SK-N-SH (cell line): ENCODE data around the gene SDR39U1. TPM values are rescaled to one million over a fixed set of nuclear protein-coding genes. Genes with fewer than 3 reads are reported as not detected.

Source experiments
- CTCF ChIA-PET: fragments of 300-600, 350-600 bp; formaldehyde crosslinking; extraction: SDS; loops from one replicate; lab custom pipeline; 2021; lab: Yijun Ruan, JAX
- POLR2A ChIA-PET: fragments of 350-600 bp; sonication (Branson Sonifier 250); formaldehyde crosslinking; extraction: SDS; loops from one replicate; lab custom pipeline; 2020; ENCODE audit warnings: antibody characterized with exemption, inconsistent platforms; lab: Yijun Ruan, JAX
- DNase-seq: peaks from one replicate; pipeline ENCODE4 v3.0.0; 2012
- H2AFZ ChIP-seq: fragments of 200-600 bp; sonication (generic); 2 replicates; pipeline ENCODE4 v1.8.1; 2016; ENCODE audit warnings: antibody characterized with exemption, mild to moderate bottlenecking, low read depth
- H3F3A ChIP-seq: fragments of 200-600 bp; sonication (generic); replicated peaks from 2 replicates; pipeline ENCODE3; 2016; ENCODE audit warnings: antibody characterized with exemption, mild to moderate bottlenecking; ENCODE audit not compliant: insufficient read depth
- H3K27ac ChIP-seq, 2 experiments: fragments of 200-500 bp in 1 of 2; fragments of 200-600 bp in 1 of 2; sonication (Bioruptor generic) in 1 of 2; sonication (generic), shearing (Covaris generic) in 1 of 2; 2 replicates each; pipeline versions ENCODE4 v1.5.1 to v1.6.1; 2014 to 2016; ENCODE audit warnings: low read depth in 2 of 2, inconsistent platforms in 1 of 2, low read length in 1 of 2, mild to moderate bottlenecking in 1 of 2, mixed read lengths in 1 of 2
- H3K27me3 ChIP-seq: fragments of 200-600 bp; sonication (generic), shearing (Covaris generic); 2 replicates; pipeline ENCODE4 v1.6.1; 2016; ENCODE audit warnings: mixed run types; ENCODE audit not compliant: insufficient read depth
- H3K36me3 ChIP-seq, 2 experiments: fragments of 200-500 bp in 1 of 2; fragments of 200-600 bp in 1 of 2; sonication (Bioruptor generic) in 1 of 2; sonication (generic) in 1 of 2; replicated peaks in 1 of 2; 2 replicates each; pipeline versions ENCODE3 to v1.5.1; 2014 to 2016; ENCODE audit warnings: low read length in 1 of 2, mild to moderate bottlenecking in 1 of 2; ENCODE audit not compliant: insufficient read depth in 2 of 2, control insufficient read depth in 1 of 2
- H3K4me1 ChIP-seq, 2 experiments: fragments of 200-500 bp in 1 of 2; fragments of 200-600 bp in 1 of 2; sonication (Bioruptor generic) in 1 of 2; sonication (generic), shearing (Covaris generic) in 1 of 2; 2 replicates each; pipeline versions ENCODE4 v1.5.1 to v1.6.1; 2014 to 2016; ENCODE audit warnings: low read depth in 1 of 2, low read length in 1 of 2, mixed run types in 1 of 2; ENCODE audit not compliant: insufficient read depth in 2 of 2, control insufficient read depth in 1 of 2
- H3K4me2 ChIP-seq: fragments of 200-600 bp; sonication (generic), shearing (Covaris generic); 2 replicates; pipeline ENCODE4 v1.6.1; 2017; ENCODE audit warnings: mixed run types
- H3K4me3 ChIP-seq, 2 experiments: fragments of 200-500 bp in 1 of 2; fragments of 200-600 bp in 1 of 2; sonication (Bioruptor generic) in 1 of 2; sonication (generic), shearing (Covaris generic) in 1 of 2; 2 replicates each; pipeline versions ENCODE4 v1.5.1 to v1.8.1; 2014 to 2016; ENCODE audit warnings: low read depth in 2 of 2, inconsistent platforms in 1 of 2, low read length in 1 of 2, mild to moderate bottlenecking in 1 of 2, mixed read lengths in 1 of 2, moderate library complexity in 1 of 2
- H3K79me2 ChIP-seq: fragments of 200-600 bp; sonication (generic); 2 replicates; pipeline ENCODE4 v1.8.1; 2017; ENCODE audit warnings: mild to moderate bottlenecking; ENCODE audit not compliant: insufficient read depth
- H3K9ac ChIP-seq: fragments of 200-600 bp; sonication (generic); 2 replicates; pipeline ENCODE4 v1.6.1; 2017; ENCODE audit warnings: mixed run types
- H3K9me2 ChIP-seq: fragments of 200-600 bp; sonication (generic); 2 replicates; pipeline ENCODE4 v1.6.1; 2017; ENCODE audit warnings: mixed run types
- H3K9me3 ChIP-seq: fragments of 200-600 bp; sonication (generic); 2 replicates; pipeline ENCODE4 v1.6.1; 2017; ENCODE audit warnings: mixed run types, mild to moderate bottlenecking, moderate library complexity
- H4K20me1 ChIP-seq: fragments of 200-600 bp; sonication (generic); 2 replicates; pipeline ENCODE4 v1.6.1; 2017; ENCODE audit warnings: mild to moderate bottlenecking, mixed run types; ENCODE audit not compliant: insufficient read depth
- MXI1 ChIP-seq: IDR thresholded peaks from 2 replicates; pipeline ENCODE4 v1.6.1; 2012; ENCODE audit warnings: mild to moderate bottlenecking, low read depth, low read length, improper control_type of control experiment
- POLR2AphosphoS5 ChIP-seq: IDR thresholded peaks from 2 replicates; pipeline ENCODE4 v1.6.1; 2012; ENCODE audit warnings: low read depth, low read length
- SMC3 ChIP-seq: IDR thresholded peaks from 2 replicates; pipeline ENCODE4 v1.6.1; 2012; ENCODE audit warnings: low read depth, low read length, improper control_type of control experiment
- WGBS: methylation state at CpG from one replicate; pipeline ENCODE4 v1.1.6; 2017; ENCODE audit warnings: low lambda C conversion rate; 5-methylcytosine and 5-hydroxymethylcytosine counted together
- polyA plus RNA-seq, 3 experiments: library from polyadenylated mRNA; depleted of rRNA; stranded (reverse); fragments of >200 nt; gene quantifications; 2 replicates each; pipeline ENCODE4 v1.2.3, GENCODE V29; 2012
- TF ChIP-seq, protein P1 (sequence below): IDR thresholded peaks from 2 replicates; pipeline ENCODE4 v1.4.0; 2012; ENCODE audit warnings: low read depth
- TF ChIP-seq, protein P2 (sequence below): fragments of 150-350 bp; IDR thresholded peaks from 2 replicates; pipeline ENCODE4 v1.6.1; 2017; ENCODE audit warnings: antibody characterized with exemption, low read length, low read depth, borderline replicate concordance

SDR39U1 gene
- polyA plus RNA-seq, 1 of the 3 experiments (the other 2 are of a cell fraction), result 81.8 TPM

DNA sequence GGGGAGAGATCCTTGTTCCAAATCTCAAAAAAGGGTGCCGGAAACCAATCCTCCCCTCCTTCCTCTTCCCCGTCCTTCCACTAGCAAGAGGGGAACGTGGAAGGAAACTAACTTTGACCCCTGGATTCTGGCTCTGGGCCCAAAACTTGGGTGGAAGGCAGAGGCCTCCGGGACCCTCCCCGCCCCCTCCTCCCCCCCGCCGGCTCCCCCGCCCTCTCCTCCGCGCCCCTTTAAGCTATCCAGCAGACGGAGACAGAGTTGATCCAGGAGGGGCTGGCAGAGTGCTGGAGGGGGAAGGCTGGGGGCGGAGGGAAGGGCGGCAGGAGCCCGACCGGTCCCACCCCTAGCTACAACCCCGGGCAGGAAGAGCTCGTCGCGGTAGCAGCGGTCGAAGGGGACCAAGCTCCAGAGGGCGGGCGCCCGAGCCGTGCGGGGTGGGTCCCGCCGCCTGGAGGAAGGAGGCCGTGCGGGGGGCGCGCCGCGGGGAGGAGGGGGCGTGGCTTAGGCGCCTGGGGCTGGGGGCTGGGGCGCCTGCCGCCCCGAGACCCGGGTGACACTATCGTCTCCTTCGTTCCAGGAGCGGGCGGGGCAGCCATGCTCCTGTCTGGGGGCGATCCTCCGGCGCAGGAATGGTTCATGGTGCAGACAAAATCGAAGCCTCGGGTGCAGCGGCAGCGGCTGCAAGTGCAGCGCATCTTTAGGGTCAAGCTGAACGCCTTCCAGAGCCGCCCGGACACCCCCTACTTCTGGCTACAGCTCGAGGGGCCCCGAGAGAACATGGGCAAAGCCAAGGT lies 43.7 kb downstream of the SDR39U1 start, which contains the start of gene NYNRIN:
TSS of gene NYNRIN (plus strand) at position 351 of the 794 bp plus-strand sequence. CDS start at position 595, 244 bp downstream.
- H3K27me3 ChIP-seq, result no peaks in the 10 kb centered on the region
- H3K9ac ChIP-seq, result peak within 1 kb of the TSS; percentile 45; the same call in 1 of the 2 replicates
- 13% methylated on average over 14 of the region's 57 CpGs for WGBS
- peak within 1 kb of the TSS in 1 of 2 experiments; percentile 72; a peak in 1 of 4 replicates for H3K27ac ChIP-seq
- H3K4me2 ChIP-seq, result peak within 1 kb of the TSS; percentile 86
- peak within 1 kb of the TSS; percentile 66 to 73 for H3K4me3 ChIP-seq
- H3K79me2 ChIP-seq, result no peaks in the 10 kb centered on the region
- peak; percentile 87 for DNase-seq
- peaks cover 0 to 32% of the 10 kb centered on the region in 2 experiments; a peak in 1 of 4 replicates for H3K4me1 ChIP-seq
- 0 out of 2 replicates have a peak, but pooled peaks have one; percentile 19 for TF ChIP-seq POLR2AphosphoS5
- TF ChIP-seq MXI1, result peak; percentile 52
- TF ChIP-seq SMC3, result no peak
- TF ChIP-seq, protein P1, sequence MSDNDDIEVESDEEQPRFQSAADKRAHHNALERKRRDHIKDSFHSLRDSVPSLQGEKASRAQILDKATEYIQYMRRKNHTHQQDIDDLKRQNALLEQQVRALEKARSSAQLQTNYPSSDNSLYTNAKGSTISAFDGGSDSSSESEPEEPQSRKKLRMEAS, result 0 out of 2 replicates have a peak, but pooled peaks have one; percentile 15
- peaks cover 14% of the 10 kb centered on the region for H3F3A ChIP-seq
- H3K9me2 ChIP-seq, result no peaks in the 10 kb centered on the region
- peak within 1 kb of the TSS; percentile 80; the same call in 1 of the 2 replicates for H2AFZ ChIP-seq
- H4K20me1 ChIP-seq, result no peaks in the 10 kb centered on the region
- CTCF ChIA-PET, result interaction anchor here (0.6 to 5.6 kb wide), 8 partner anchors 14 to 65 kb away, joined by 3 to 35 read pairs (median 8); no protein-coding TSS in a partner anchor
- H3K9me3 ChIP-seq, result no peaks in the 10 kb centered on the region
- H3K36me3 ChIP-seq, result no peaks in the 10 kb centered on the region
- POLR2A ChIA-PET, result interaction anchor here (0.6 to 1.2 kb wide), 6 partner anchors 10 to 121 kb away, joined by 3 to 7 read pairs (median 3); partner anchors contain the start of gene KHNYN

DNA sequence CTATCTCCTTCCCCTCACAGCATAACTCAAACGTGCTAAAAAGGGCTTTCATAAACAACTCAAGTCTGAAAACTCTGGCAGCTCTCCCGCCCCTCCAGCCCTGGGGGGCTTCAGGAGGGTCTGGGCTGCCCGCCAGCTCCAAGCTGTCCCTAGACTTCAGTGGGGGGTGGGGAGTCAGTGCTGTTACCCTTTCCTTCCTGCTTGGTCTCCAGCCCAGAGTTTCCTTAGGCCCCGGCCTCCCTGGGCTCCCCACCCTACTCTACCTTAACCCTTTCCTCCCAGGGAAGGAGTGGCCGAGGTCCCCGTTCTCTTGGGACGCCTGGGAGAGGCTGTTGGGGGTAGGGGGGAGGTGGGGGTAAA lies 44.3 kb downstream of the SDR39U1 start:
- Histone ChIP-seq H3F3A (peaks cover 12% of the 10 kb centered on the region), H3K4me1 (peaks cover 0 to 32% of the 10 kb centered on the region in 2 experiments; a peak in 1 of 4 replicates), H3K9me2 (no peaks in the 10 kb centered on the region), H4K20me1 (no peaks in the 10 kb centered on the region), H3K79me2 (no peaks in the 10 kb centered on the region), H3K4me3 (peak overlapping the region in 1 of 2 experiments; percentile 66; a peak in 1 of 4 replicates), H3K27me3 (no peaks in the 10 kb centered on the region), H3K27ac (peak overlapping the region in 1 of 2 experiments; percentile 39; a peak in 1 of 4 replicates), H3K36me3 (no peaks in the 10 kb centered on the region), H3K9me3 (no peaks in the 10 kb centered on the region), H3K4me2 (0 out of 2 replicates have a peak overlapping the region, but pooled peaks have one; percentile 86), H2AFZ (0 out of 2 replicates have a peak overlapping the region, but pooled peaks have one; percentile 35), H3K9ac (no peak overlapping the region)
- peak; percentile 73 for DNase-seq
- POLR2A ChIA-PET, result interaction anchor here (0.6 to 1.2 kb wide), 3 partner anchors 30 to 33 kb away, joined by 3 to 7 read pairs (median 5); partner anchors contain the start of gene KHNYN
- TF ChIP-seq, protein P2, sequence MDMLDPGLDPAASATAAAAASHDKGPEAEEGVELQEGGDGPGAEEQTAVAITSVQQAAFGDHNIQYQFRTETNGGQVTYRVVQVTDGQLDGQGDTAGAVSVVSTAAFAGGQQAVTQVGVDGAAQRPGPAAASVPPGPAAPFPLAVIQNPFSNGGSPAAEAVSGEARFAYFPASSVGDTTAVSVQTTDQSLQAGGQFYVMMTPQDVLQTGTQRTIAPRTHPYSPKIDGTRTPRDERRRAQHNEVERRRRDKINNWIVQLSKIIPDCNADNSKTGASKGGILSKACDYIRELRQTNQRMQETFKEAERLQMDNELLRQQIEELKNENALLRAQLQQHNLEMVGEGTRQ, result no peak
- CTCF ChIA-PET, result interaction anchor here (0.6 to 5.6 kb wide), 8 partner anchors 14 to 65 kb away, joined by 3 to 35 read pairs (median 8); no protein-coding TSS in a partner anchor
- 52% methylated on average over 7 of the region's 7 CpGs for WGBS
